ENCODE data around the gene ZNF547. TPM values are rescaled to one million over a fixed set of nuclear protein-coding genes. Genes with fewer than 3 reads are reported as not detected.

The ZNF547 gene
- total RNA-seq, 2 experiments from 2014 or later: 1.4 to 2.1 TPM

GRCh38 chr19:57377498-57378146 is 14.3 kb downstream of the ZNF547 start:
- Mint-ChIP-seq H3K27ac (no peak overlapping the region), H3K36me3 (ENCODE audit: low read depth) (peaks cover 84% of the 10 kb centered on the region), H3K4me3 (no peak overlapping the region), H3K9me3 (peaks cover 24% of the 10 kb centered on the region), H3K4me1 (ENCODE audit: low read depth) (no peaks in the 10 kb centered on the region), H3K27me3 (no peaks in the 10 kb centered on the region)
- no peaks in the 10 kb centered on the region for H3K4me1 ChIP-seq (ENCODE audit: insufficient read depth, low read length)
- peaks cover 10% of the 10 kb centered on the region for H3K36me3 ChIP-seq (ENCODE audit: insufficient read depth, low read length)
- H3K9me3 ChIP-seq (ENCODE audit: control insufficient read depth in 1 of 2, insufficient read depth in 1 of 2, low read length in 2 of 2): peaks cover 49 to 64% of the 10 kb centered on the region in 2 experiments
- no peak for ATAC-seq (ENCODE audit: poor library complexity)
- no peak overlapping the region for H3K4me3 ChIP-seq (ENCODE audit: low read length)
- POLR2A ChIA-PET: no interaction called here
- TF ChIP-seq, protein P1, sequence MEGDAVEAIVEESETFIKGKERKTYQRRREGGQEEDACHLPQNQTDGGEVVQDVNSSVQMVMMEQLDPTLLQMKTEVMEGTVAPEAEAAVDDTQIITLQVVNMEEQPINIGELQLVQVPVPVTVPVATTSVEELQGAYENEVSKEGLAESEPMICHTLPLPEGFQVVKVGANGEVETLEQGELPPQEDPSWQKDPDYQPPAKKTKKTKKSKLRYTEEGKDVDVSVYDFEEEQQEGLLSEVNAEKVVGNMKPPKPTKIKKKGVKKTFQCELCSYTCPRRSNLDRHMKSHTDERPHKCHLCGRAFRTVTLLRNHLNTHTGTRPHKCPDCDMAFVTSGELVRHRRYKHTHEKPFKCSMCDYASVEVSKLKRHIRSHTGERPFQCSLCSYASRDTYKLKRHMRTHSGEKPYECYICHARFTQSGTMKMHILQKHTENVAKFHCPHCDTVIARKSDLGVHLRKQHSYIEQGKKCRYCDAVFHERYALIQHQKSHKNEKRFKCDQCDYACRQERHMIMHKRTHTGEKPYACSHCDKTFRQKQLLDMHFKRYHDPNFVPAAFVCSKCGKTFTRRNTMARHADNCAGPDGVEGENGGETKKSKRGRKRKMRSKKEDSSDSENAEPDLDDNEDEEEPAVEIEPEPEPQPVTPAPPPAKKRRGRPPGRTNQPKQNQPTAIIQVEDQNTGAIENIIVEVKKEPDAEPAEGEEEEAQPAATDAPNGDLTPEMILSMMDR (IDR thresholded peaks at IDR 0.05): no peak
- CTCF ChIA-PET: no interaction called here
- H3K27me3 ChIP-seq (ENCODE audit: control insufficient read depth in 1 of 2, insufficient read depth in 2 of 2, low read length in 2 of 2): no peaks in the 10 kb centered on the region
- no peak for DNase-seq
- no peak overlapping the region for H3K27ac ChIP-seq (ENCODE audit: low read depth in 1 of 2, low read length in 2 of 2)
- intact Hi-C loops (cut with DNase I, micrococcal nuclease): no loop called here

DNA sequence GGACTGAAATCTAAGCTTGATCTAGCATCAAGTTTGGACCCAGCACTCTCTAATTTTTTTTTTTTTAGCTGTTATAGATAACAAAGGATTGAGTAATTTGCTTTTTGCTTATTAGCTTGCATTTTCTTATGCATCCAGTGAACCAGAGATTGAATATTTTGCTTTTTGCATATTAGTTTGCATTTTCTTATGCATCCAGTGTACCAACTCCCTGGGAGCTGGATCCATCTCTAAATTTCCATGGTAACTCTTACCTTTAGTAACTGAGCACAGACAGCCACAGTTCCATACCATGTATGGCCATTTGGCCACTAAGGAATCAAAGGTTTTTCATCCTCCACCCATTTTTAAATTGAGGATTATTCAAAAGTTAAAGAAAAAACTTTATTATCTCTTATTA is 17.6 kb downstream of the ZNF547 start:
- Histone ChIP-seq H3K9me3 (ENCODE audit: control insufficient read depth in 1 of 2, insufficient read depth in 1 of 2, low read length in 2 of 2) (peaks cover 37 to 52% of the 10 kb centered on the region in 2 experiments), H3K4me1 (ENCODE audit: insufficient read depth, low read length) (no peaks in the 10 kb centered on the region), H3K4me3 (ENCODE audit: low read length) (no peak overlapping the region), H3K27ac (ENCODE audit: low read depth in 1 of 2, low read length in 2 of 2) (no peak overlapping the region), H3K36me3 (ENCODE audit: insufficient read depth, low read length) (no peaks in the 10 kb centered on the region), H3K27me3 (ENCODE audit: control insufficient read depth in 1 of 2, insufficient read depth in 2 of 2, low read length in 2 of 2) (no peaks in the 10 kb centered on the region)
- H3K9me3 Mint-ChIP-seq: peaks cover 19% of the 10 kb centered on the region
- peaks cover 56% of the 10 kb centered on the region for H3K36me3 Mint-ChIP-seq (ENCODE audit: low read depth)
- no peaks in the 10 kb centered on the region for H3K27me3 Mint-ChIP-seq
- H3K27ac Mint-ChIP-seq: no peak overlapping the region
- H3K4me1 Mint-ChIP-seq (ENCODE audit: low read depth): no peaks in the 10 kb centered on the region
- intact Hi-C loops (cut with DNase I, micrococcal nuclease): no loop called here
- ATAC-seq (ENCODE audit: poor library complexity) (no peak), DNase-seq (no peak)
- TF ChIP-seq, protein P1 (IDR thresholded peaks at IDR 0.05): no peak
- ChIA-PET POLR2A (no interaction called here), CTCF (no interaction called here)
- no peak overlapping the region for H3K4me3 Mint-ChIP-seq

DNA sequence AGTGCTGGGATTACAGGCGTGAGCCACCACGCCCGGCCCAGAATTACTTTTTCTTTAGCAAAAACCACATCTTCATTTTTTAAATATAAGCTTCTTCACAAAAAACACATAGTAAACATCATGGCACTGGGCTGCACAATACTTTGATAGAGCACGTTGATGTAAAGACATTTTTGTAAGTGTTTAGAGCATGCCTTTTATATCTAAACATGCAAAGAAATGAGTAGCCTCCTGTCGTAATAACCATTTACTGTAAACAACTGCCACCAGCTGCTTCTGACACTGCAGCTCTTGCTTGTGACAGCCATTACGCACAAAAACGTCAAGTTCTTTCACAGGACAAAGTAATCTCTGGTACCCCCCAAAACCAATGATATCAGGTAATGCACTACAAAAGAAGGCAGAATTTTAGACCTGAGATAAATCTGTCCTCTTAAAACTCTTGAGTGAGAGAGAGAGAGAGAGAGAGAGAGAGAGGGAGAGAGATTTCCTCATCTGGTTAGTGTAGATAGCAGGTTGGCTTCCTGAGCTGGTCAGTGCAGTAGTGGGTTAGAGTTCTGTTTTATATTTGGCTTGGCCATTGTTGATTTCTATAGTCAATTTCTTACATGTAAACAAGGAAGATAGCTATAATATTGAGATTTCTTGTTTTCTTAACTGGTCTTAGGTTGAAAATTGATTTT is 19.6 kb downstream of the ZNF547 start:
- Mint-ChIP-seq H3K9me3 (peaks cover 18% of the 10 kb centered on the region), H3K4me1 (ENCODE audit: low read depth) (no peaks in the 10 kb centered on the region), H3K27ac (no peak overlapping the region), H3K4me3 (no peak overlapping the region), H3K36me3 (ENCODE audit: low read depth) (peaks cover 46% of the 10 kb centered on the region), H3K27me3 (no peaks in the 10 kb centered on the region)
- H3K9me3 ChIP-seq (ENCODE audit: control insufficient read depth in 1 of 2, insufficient read depth in 1 of 2, low read length in 2 of 2): peaks cover 27 to 31% of the 10 kb centered on the region in 2 experiments
- H3K4me3 ChIP-seq (ENCODE audit: low read length): no peak overlapping the region
- H3K27ac ChIP-seq (ENCODE audit: low read depth in 1 of 2, low read length in 2 of 2): no peak overlapping the region
- CTCF ChIA-PET: no interaction called here
- H3K27me3 ChIP-seq (ENCODE audit: control insufficient read depth in 1 of 2, insufficient read depth in 2 of 2, low read length in 2 of 2): no peaks in the 10 kb centered on the region
- no peaks in the 10 kb centered on the region for H3K4me1 ChIP-seq (ENCODE audit: insufficient read depth, low read length)
- POLR2A ChIA-PET: no interaction called here
- ATAC-seq (ENCODE audit: poor library complexity): no peak
- no peaks in the 10 kb centered on the region for H3K36me3 ChIP-seq (ENCODE audit: insufficient read depth, low read length)
- intact Hi-C loops (cut with DNase I, micrococcal nuclease): no loop called here
- no peak for DNase-seq
- TF ChIP-seq, protein P1 (IDR thresholded peaks at IDR 0.05): no peak
